Measurements from ENCODE around the gene KDF1.

The KDF1 gene

GRCh38 chr1:26945728-26946127, 14.5 kb downstream of the KDF1 start:
- Histone ChIP-seq H3K9ac (ENCODE audit: low read depth in 1 of 2, low read length in 2 of 2) (peak overlapping the region in 1 of 2 donors; percentile 43), H3K4me3 (ENCODE audit: low read depth in 1 of 2, low read length in 2 of 2) (peak overlapping the region in 1 of 2 donors; percentile 3), H3K27ac (ENCODE audit: low read depth, low read length) (peak overlapping the region; percentile 59), H3K4me1 (ENCODE audit: control insufficient read depth in 1 of 2, insufficient read depth in 2 of 2, low read length in 2 of 2) (peaks cover 28 to 29% of the 10 kb centered on the region in 2 donors), H3K27me3 (ENCODE audit: control insufficient read depth in 1 of 2, insufficient read depth in 2 of 2, low read length in 2 of 2) (no peaks in the 10 kb centered on the region), H3K36me3 (ENCODE audit: control insufficient read depth in 1 of 2, insufficient read depth in 2 of 2, low read length in 2 of 2) (peaks cover 21 to 65% of the 10 kb centered on the region in 2 donors), H3K9me3 (ENCODE audit: control insufficient read depth in 1 of 2, low read length in 2 of 2) (no peaks in the 10 kb centered on the region)

DNA sequence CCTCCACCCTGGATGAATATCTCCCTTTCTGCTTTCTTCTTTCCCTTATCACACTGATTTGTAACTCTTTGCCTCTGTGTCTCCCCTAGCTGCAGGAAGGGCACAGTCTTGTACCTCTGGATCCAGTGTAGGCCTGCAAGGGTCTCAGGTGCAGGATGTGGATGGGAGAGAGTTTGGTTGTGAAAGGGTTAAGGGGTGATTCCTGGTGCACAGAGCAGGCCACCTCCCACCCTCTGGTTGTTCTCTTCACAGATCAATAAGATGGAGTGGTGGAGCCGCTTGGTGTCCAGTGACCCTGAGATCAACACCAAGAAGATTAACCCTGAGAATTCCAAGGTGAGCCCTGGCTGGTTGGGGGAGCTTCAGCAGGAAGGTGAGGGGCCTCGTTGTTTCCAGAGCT, 15.1 kb downstream of the KDF1 start:
- Histone ChIP-seq H3K36me3 (ENCODE audit: control insufficient read depth in 1 of 2, insufficient read depth in 2 of 2, low read length in 2 of 2) (peaks cover 21 to 59% of the 10 kb centered on the region in 2 donors), H3K9ac (ENCODE audit: low read depth in 1 of 2, low read length in 2 of 2) (no peak overlapping the region), H3K4me1 (ENCODE audit: control insufficient read depth in 1 of 2, insufficient read depth in 2 of 2, low read length in 2 of 2) (peaks cover 22 to 23% of the 10 kb centered on the region in 2 donors), H3K4me3 (ENCODE audit: low read depth in 1 of 2, low read length in 2 of 2) (peak overlapping the region in 1 of 2 donors; percentile 3), H3K27ac (ENCODE audit: low read depth, low read length) (no peak overlapping the region), H3K27me3 (ENCODE audit: control insufficient read depth in 1 of 2, insufficient read depth in 2 of 2, low read length in 2 of 2) (no peaks in the 10 kb centered on the region), H3K9me3 (ENCODE audit: control insufficient read depth in 1 of 2, low read length in 2 of 2) (no peaks in the 10 kb centered on the region)

DNA sequence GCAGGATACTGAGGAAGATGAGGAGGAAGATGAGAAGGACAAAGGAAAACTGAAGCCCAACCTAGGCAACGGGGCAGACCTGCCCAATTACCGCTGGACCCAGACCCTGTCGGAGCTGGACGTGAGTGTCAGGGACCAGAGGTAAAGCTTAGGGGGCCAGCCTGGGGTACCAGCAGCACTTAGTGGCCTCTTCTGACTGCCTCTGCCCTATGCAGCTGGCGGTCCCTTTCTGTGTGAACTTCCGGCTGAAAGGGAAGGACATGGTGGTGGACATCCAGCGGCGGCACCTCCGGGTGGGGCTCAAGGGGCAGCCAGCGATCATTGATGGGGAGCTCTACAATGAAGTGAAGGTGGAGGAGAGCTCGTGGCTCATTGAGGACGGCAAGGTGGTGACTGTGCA, 17.6 kb downstream of the KDF1 start:
- peaks cover 14 to 18% of the 10 kb centered on the region in 2 donors for H3K4me1 ChIP-seq (ENCODE audit: control insufficient read depth in 1 of 2, insufficient read depth in 2 of 2, low read length in 2 of 2)
- no peak overlapping the region for H3K27ac ChIP-seq (ENCODE audit: low read depth, low read length)
- no peaks in the 10 kb centered on the region for H3K9me3 ChIP-seq (ENCODE audit: control insufficient read depth in 1 of 2, low read length in 2 of 2)
- no peaks in the 10 kb centered on the region for H3K27me3 ChIP-seq (ENCODE audit: control insufficient read depth in 1 of 2, insufficient read depth in 2 of 2, low read length in 2 of 2)
- no peak overlapping the region for H3K9ac ChIP-seq (ENCODE audit: low read depth in 1 of 2, low read length in 2 of 2)
- peaks cover 21 to 60% of the 10 kb centered on the region in 2 donors for H3K36me3 ChIP-seq (ENCODE audit: control insufficient read depth in 1 of 2, insufficient read depth in 2 of 2, low read length in 2 of 2)
- no peak overlapping the region for H3K4me3 ChIP-seq (ENCODE audit: low read depth in 1 of 2, low read length in 2 of 2)

DNA sequence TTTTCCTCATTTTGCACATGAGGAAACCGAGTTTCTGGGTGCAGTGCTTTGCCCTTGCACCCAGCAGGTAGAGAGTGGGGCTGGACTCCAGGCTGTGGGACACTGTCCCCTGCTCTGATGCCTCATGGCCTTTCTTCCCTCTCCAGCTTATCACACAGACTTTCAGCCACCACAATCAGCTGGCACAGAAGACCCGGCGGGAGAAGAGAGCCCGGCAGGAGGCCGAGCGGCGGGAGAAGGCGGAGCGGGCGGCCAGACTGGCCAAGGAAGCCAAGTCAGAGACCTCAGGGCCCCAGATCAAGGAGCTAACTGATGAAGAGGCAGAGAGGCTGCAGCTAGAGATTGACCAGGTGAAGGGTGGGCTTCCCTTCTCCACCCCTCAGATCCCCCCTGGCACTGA, 19.0 kb downstream of the KDF1 start:
- Histone ChIP-seq H3K9ac (ENCODE audit: low read depth in 1 of 2, low read length in 2 of 2) (no peak overlapping the region), H3K4me3 (ENCODE audit: low read depth in 1 of 2, low read length in 2 of 2) (no peak overlapping the region), H3K4me1 (ENCODE audit: control insufficient read depth in 1 of 2, insufficient read depth in 2 of 2, low read length in 2 of 2) (peaks cover 13 to 18% of the 10 kb centered on the region in 2 donors), H3K9me3 (ENCODE audit: control insufficient read depth in 1 of 2, low read length in 2 of 2) (no peaks in the 10 kb centered on the region), H3K27ac (ENCODE audit: low read depth, low read length) (no peak overlapping the region), H3K36me3 (ENCODE audit: control insufficient read depth in 1 of 2, insufficient read depth in 2 of 2, low read length in 2 of 2) (peaks cover 21 to 62% of the 10 kb centered on the region in 2 donors), H3K27me3 (ENCODE audit: control insufficient read depth in 1 of 2, insufficient read depth in 2 of 2, low read length in 2 of 2) (no peaks in the 10 kb centered on the region)

GRCh38 chr1:26938659-26939025, 21.6 kb downstream of the KDF1 start:
- no peaks in the 10 kb centered on the region for H3K9me3 ChIP-seq (ENCODE audit: control insufficient read depth in 1 of 2, low read length in 2 of 2)
- no peaks in the 10 kb centered on the region for H3K27me3 ChIP-seq (ENCODE audit: control insufficient read depth in 1 of 2, insufficient read depth in 2 of 2, low read length in 2 of 2)
- no peak overlapping the region for H3K9ac ChIP-seq (ENCODE audit: low read depth in 1 of 2, low read length in 2 of 2)
- H3K27ac ChIP-seq (ENCODE audit: low read depth, low read length), result no peak overlapping the region
- H3K36me3 ChIP-seq (ENCODE audit: control insufficient read depth in 1 of 2, insufficient read depth in 2 of 2, low read length in 2 of 2), result peaks cover 17 to 53% of the 10 kb centered on the region in 2 donors
- H3K4me3 ChIP-seq (ENCODE audit: low read depth in 1 of 2, low read length in 2 of 2), result no peak overlapping the region
- peaks cover 0 to 3% of the 10 kb centered on the region in 2 donors for H3K4me1 ChIP-seq (ENCODE audit: control insufficient read depth in 1 of 2, insufficient read depth in 2 of 2, low read length in 2 of 2)

- Histone ChIP-seq H3K4me3 (ENCODE audit: low read depth in 1 of 2, low read length in 2 of 2) (no peak overlapping the region), H3K36me3 (ENCODE audit: control insufficient read depth in 1 of 2, insufficient read depth in 2 of 2, low read length in 2 of 2) (peaks cover 12 to 50% of the 10 kb centered on the region in 2 donors), H3K9me3 (ENCODE audit: control insufficient read depth in 1 of 2, low read length in 2 of 2) (no peaks in the 10 kb centered on the region), H3K9ac (ENCODE audit: low read depth in 1 of 2, low read length in 2 of 2) (no peak overlapping the region), H3K4me1 (ENCODE audit: control insufficient read depth in 1 of 2, insufficient read depth in 2 of 2, low read length in 2 of 2) (peaks cover 0 to 3% of the 10 kb centered on the region in 2 donors), H3K27ac (ENCODE audit: low read depth, low read length) (no peak overlapping the region), H3K27me3 (ENCODE audit: control insufficient read depth in 1 of 2, insufficient read depth in 2 of 2, low read length in 2 of 2) (no peaks in the 10 kb centered on the region)
Observed at GRCh38 chr1:26938004-26938658, 22.1 kb downstream of the KDF1 start.

DNA sequence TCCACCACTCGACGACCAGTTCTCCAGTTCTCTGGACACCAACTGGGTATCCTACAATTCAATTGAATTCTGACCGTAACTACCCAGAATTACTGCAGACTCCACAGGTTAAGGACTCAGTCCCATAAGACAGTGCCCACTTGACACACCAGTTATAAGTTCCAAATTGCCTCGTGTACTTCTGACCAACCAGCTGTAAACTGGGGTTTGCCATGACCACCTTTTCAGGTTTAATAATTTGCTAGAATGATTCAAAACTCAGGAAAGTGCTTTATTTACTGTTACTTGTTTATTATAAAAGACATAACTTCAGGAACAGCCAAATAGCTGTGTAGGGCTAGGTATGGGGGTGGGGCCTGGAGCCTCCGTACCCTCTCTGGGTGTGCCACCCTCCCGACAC, 23.4 kb downstream of the KDF1 start:
- Histone ChIP-seq H3K9me3 (ENCODE audit: control insufficient read depth in 1 of 2, low read length in 2 of 2) (no peaks in the 10 kb centered on the region), H3K36me3 (ENCODE audit: control insufficient read depth in 1 of 2, insufficient read depth in 2 of 2, low read length in 2 of 2) (peaks cover 4 to 45% of the 10 kb centered on the region in 2 donors), H3K27ac (ENCODE audit: low read depth, low read length) (no peak overlapping the region), H3K27me3 (ENCODE audit: control insufficient read depth in 1 of 2, insufficient read depth in 2 of 2, low read length in 2 of 2) (no peaks in the 10 kb centered on the region), H3K4me3 (ENCODE audit: low read depth in 1 of 2, low read length in 2 of 2) (no peak overlapping the region), H3K9ac (ENCODE audit: low read depth in 1 of 2, low read length in 2 of 2) (no peak overlapping the region), H3K4me1 (ENCODE audit: control insufficient read depth in 1 of 2, insufficient read depth in 2 of 2, low read length in 2 of 2) (peaks cover 0 to 3% of the 10 kb centered on the region in 2 donors)

DNA sequence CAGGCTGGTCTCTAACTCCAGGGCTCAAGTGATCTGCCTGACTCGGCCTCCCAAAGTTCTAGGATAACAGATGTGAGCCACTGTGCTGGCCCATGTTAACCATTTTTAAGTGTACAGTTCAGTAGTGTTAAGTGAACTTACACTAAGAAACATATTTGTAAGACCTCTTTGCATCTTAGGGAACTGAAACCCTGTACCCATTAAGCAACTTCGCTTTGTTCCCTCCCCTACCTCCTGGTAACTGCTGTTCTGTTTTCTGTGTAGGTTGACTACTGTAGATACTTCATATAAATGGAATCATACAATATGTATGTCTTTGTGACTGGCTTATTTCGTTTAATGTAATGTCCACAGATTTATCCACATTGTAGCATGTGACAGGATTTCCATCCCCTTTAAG, 27.7 kb downstream of the KDF1 start:
- no peak overlapping the region for H3K27ac ChIP-seq (ENCODE audit: low read depth, low read length)
- H3K4me1 ChIP-seq (ENCODE audit: control insufficient read depth in 1 of 2, insufficient read depth in 2 of 2, low read length in 2 of 2), result no peaks in the 10 kb centered on the region
- H3K27me3 ChIP-seq (ENCODE audit: control insufficient read depth in 1 of 2, insufficient read depth in 2 of 2, low read length in 2 of 2), result no peaks in the 10 kb centered on the region
- H3K36me3 ChIP-seq (ENCODE audit: control insufficient read depth in 1 of 2, insufficient read depth in 2 of 2, low read length in 2 of 2), result peaks cover 0 to 38% of the 10 kb centered on the region in 2 donors
- H3K9ac ChIP-seq (ENCODE audit: low read depth in 1 of 2, low read length in 2 of 2), result no peak overlapping the region
- no peaks in the 10 kb centered on the region for H3K9me3 ChIP-seq (ENCODE audit: control insufficient read depth in 1 of 2, low read length in 2 of 2)
- no peak overlapping the region for H3K4me3 ChIP-seq (ENCODE audit: low read depth in 1 of 2, low read length in 2 of 2)

DNA sequence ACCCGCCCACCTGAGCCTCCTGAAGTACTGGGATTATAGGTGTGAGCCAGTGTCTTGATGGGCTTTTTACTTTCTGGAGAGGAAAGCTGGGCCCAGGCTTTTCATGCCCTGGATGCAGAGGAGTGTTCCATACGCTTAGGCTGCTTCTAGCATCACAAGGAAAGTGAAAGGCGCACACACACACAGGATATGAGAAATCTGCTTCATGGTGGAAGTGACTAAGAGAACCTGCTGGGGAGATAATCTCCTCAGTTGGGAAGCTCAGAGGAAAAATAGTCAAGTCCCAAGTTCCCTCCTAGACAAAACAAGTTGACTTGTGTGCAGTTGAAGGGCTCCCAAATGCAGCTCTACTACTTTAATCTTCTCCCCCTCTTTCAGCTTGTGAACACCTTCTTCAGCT, 36.6 kb downstream of the KDF1 start:
- Histone ChIP-seq H3K9ac (ENCODE audit: low read depth in 1 of 2, low read length in 2 of 2) (no peak overlapping the region), H3K9me3 (ENCODE audit: control insufficient read depth in 1 of 2, low read length in 2 of 2) (no peaks in the 10 kb centered on the region), H3K4me3 (ENCODE audit: low read depth in 1 of 2, low read length in 2 of 2) (no peak overlapping the region), H3K4me1 (ENCODE audit: control insufficient read depth in 1 of 2, insufficient read depth in 2 of 2, low read length in 2 of 2) (peaks cover 13 to 19% of the 10 kb centered on the region in 2 donors), H3K27ac (ENCODE audit: low read depth, low read length) (no peak overlapping the region), H3K36me3 (ENCODE audit: control insufficient read depth in 1 of 2, insufficient read depth in 2 of 2, low read length in 2 of 2) (peaks cover 0 to 22% of the 10 kb centered on the region in 2 donors), H3K27me3 (ENCODE audit: control insufficient read depth in 1 of 2, insufficient read depth in 2 of 2, low read length in 2 of 2) (no peaks in the 10 kb centered on the region)

- peaks cover 13 to 19% of the 10 kb centered on the region in 2 donors for H3K4me1 ChIP-seq (ENCODE audit: control insufficient read depth in 1 of 2, insufficient read depth in 2 of 2, low read length in 2 of 2)
- no peaks in the 10 kb centered on the region for H3K9me3 ChIP-seq (ENCODE audit: control insufficient read depth in 1 of 2, low read length in 2 of 2)
- H3K27me3 ChIP-seq (ENCODE audit: control insufficient read depth in 1 of 2, insufficient read depth in 2 of 2, low read length in 2 of 2), result no peaks in the 10 kb centered on the region
- H3K9ac ChIP-seq (ENCODE audit: low read depth in 1 of 2, low read length in 2 of 2), result peak overlapping the region in 1 of 2 donors; percentile 90
- peak overlapping the region; percentile 75 to 98 for H3K4me3 ChIP-seq (ENCODE audit: low read depth in 1 of 2, low read length in 2 of 2)
- H3K36me3 ChIP-seq (ENCODE audit: control insufficient read depth in 1 of 2, insufficient read depth in 2 of 2, low read length in 2 of 2), result peaks cover 0 to 17% of the 10 kb centered on the region in 2 donors
- no peak overlapping the region for H3K27ac ChIP-seq (ENCODE audit: low read depth, low read length)
Observed at GRCh38 chr1:26922901-26923300, 37.4 kb downstream of the KDF1 start.
